Ovary (tissue), 9 donors: Measurements from ENCODE around the gene KLHL24. TPM values are rescaled to one million over a fixed set of nuclear protein-coding genes. Genes with fewer than 3 reads are reported as not detected.

Experiments used
- DNase-seq, 5 donors: peaks; one replicate each; pipeline ENCODE4 v3.0.0-alpha.2; 2019 to 2020
- H3K27ac ChIP-seq, 2 donors: fragments of 200-600 bp; one replicate each; pipeline versions ENCODE4 v1.5.1 to v1.8.0; 2019 to 2022
- H3K27me3 ChIP-seq: fragments of 200-600 bp; one replicate; pipeline ENCODE4 v1.8.0; 2022
- H3K36me3 ChIP-seq: fragments of 200-600 bp; sonication (generic); one replicate; pipeline ENCODE4 v1.5.1; 2019
- H3K4me1 ChIP-seq: one replicate; pipeline ENCODE4 v1.8.1; 2013; ENCODE audit warnings: mild to moderate bottlenecking, moderate library complexity; ENCODE audit not compliant: insufficient read depth
- H3K4me3 ChIP-seq: fragments of 200-600 bp; sonication (generic); one replicate; pipeline ENCODE4 v1.5.1; 2017
- H3K9me3 ChIP-seq, 2 donors: fragments of 200-600 bp in 1 of 2; sonication (generic) in 1 of 2; one replicate each; pipeline versions ENCODE4 v1.5.1 to v1.8.1; 2013 to 2019; ENCODE audit warnings: mild to moderate bottlenecking in 1 of 2, moderate library complexity in 1 of 2
- CTCF ChIP-seq, 3 donors: fragments of 450-650 bp in 2 of 3; fragments of 200-600 bp in 1 of 3; IDR thresholded peaks; one replicate each; pipeline versions ENCODE4 v1.5.1 to v1.8.0; 2016 to 2022; ENCODE audit warnings: antibody characterized with exemption in 3 of 3, mild to moderate bottlenecking in 1 of 3
- POLR2A ChIP-seq: fragments of 450-650 bp; IDR thresholded peaks from one replicate; pipeline ENCODE4 v1.6.1; 2017; ENCODE audit warnings: antibody characterized with exemption, mild to moderate bottlenecking, moderate library complexity
- WGBS, 3 donors: extraction: QIAGEN DNeasy Blood & Tissue Kit in 1 of 3; methylation state at CpG; one replicate each; pipeline versions ENCODE4 v1.1.5 to v1.1.7; 2013 to 2017; 5-methylcytosine and 5-hydroxymethylcytosine counted together
- intact Hi-C, 4 donors: fragments of 100-400 bp; cut with DNase I; formaldehyde crosslinking; loops; one replicate each; pipeline versions ENCODE4 v1.11.0 to v1.15.1; 2022 to 2023
- polyA plus RNA-seq, 2 donors: library from polyadenylated mRNA; stranded (reverse); fragments of 200-250 nt in 1 of 2; fragments of 350-450 nt in 1 of 2; fragmentation: Illumina TruSeq in 1 of 2; extraction: RNeasy Lipid Tissue Mini Kit (QIAGEN cat#74804) in 1 of 2; gene quantifications; one replicate each; pipeline ENCODE4 v1.2.3, GENCODE V29; 2013 to 2014
- total RNA-seq, 7 donors: library from RNA; depleted of rRNA in 2 of 7; stranded (reverse); fragments of >200 nt in 2 of 7; fragmentation: NEBNext Ultra II Directional in 3 of 7; extraction: Animal tissue kit (Norgen Biotek cat#: 25700) in 3 of 7; gene quantifications; one replicate each; pipeline versions ENCODE4 v1.1.0 to v1.2.4, GENCODE V29; 2016 to 2023
- donor health status: DM: no; HTN: no; CAD: no; lungs with moderate emphysema.
- donor health status: DM: no; HTN: no; CAD: no.
- donor health status: Bipolar disorder and iron deficiency.
- donor health status: DM: yes; HTN: yes; CAD: no.
- donor health status: DM: no; HTN: no; CAD: no.
- donor health status: DM: yes; HTN: yes; CAD: no.

KLHL24 gene
- total and polyA plus RNA-seq, 9 donors: 17.7 to 135 (median 70.7) TPM

DNA sequence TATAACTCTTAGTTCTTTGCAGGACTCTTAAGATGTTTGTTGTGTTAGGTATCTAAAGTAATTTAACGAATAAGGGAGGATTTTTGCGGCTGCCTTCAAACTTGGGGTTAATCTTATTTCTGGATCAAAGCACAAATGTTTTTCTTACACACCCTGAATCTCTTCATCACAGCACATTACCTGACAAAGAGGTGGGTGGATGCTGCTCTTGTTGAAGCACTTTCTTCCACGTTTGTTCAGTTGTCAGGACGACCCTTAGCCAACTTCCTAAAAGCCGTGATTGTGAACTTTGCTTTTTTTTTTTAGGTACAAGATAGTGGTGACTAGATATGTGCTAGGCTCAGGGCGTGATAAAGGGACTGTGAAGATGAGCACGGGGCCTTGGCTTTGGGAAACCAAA is 98.1 kb downstream of the KLHL24 start:
- no peaks in the 10 kb centered on the region for H3K36me3 ChIP-seq
- H3K27me3 ChIP-seq: no peaks in the 10 kb centered on the region
- no peak overlapping the region for H3K27ac ChIP-seq
- no peaks in the 10 kb centered on the region for H3K4me1 ChIP-seq
- TF ChIP-seq CTCF (IDR thresholded peaks at IDR 0.05): no peak
- no peak for TF ChIP-seq POLR2A
- intact Hi-C loops: no loop called here
- H3K9me3 ChIP-seq: no peaks in the 10 kb centered on the region
- WGBS, 3 donors: 82 to 91% (median 83%) methylated on average over 7 of the region's 7 CpGs
- H3K4me3 ChIP-seq: no peak overlapping the region
- no peak for DNase-seq

Other genes starting within 250 kb of the KLHL24 start
- gene MCF2L2, start 207.0 kb upstream of the KLHL24 start, total RNA-seq: 1 to 10 TPM in 3 of 7 donors, under 1 TPM in 4; 0.12 to 1.1 (median 0.61) TPM
- gene MCF2L2, start 207.0 kb upstream of the KLHL24 start, polyA plus RNA-seq: 1 to 10 TPM in 1 of 2 donors, under 1 TPM in 1; 0.39 to 2.2 TPM
- 1 to 10 TPM in 2 of 7 donors, under 1 TPM in 5; 0.35 to 3.9 (median 0.92) TPM for gene KLHL6, start 79.9 kb upstream of the KLHL24 start, total RNA-seq
- 1 to 10 TPM in 1 of 2 donors, under 1 TPM in 1; 0.21 to 2.7 TPM for gene KLHL6, start 79.9 kb upstream of the KLHL24 start, polyA plus RNA-seq
- 10 to 100 TPM; 17.8 to 35.5 (median 27.2) TPM for gene YEATS2, start 62.2 kb downstream of the KLHL24 start, total RNA-seq
- gene YEATS2, start 62.2 kb downstream of the KLHL24 start, polyA plus RNA-seq: 10 to 100 TPM; 11.3 to 21.9 TPM
- 1 to 10 TPM in 5 of 7 donors, under 1 TPM in 2; 0.48 to 3.1 (median 1.4) TPM for gene MAP6D1, start 190.0 kb downstream of the KLHL24 start, total RNA-seq
- 1 to 10 TPM in 1 of 2 donors, under 1 TPM in 1; 0.47 to 1.2 TPM for gene MAP6D1, start 190.0 kb downstream of the KLHL24 start, polyA plus RNA-seq
- 10 to 100 TPM; 32.7 to 65.0 (median 56.3) TPM for gene PARL, start 249.3 kb downstream of the KLHL24 start, total RNA-seq
- gene PARL, start 249.3 kb downstream of the KLHL24 start, polyA plus RNA-seq: 10 to 100 TPM; 50.5 to 55.6 TPM